ENCODE results near the gene MSH3. TPM values are rescaled to one million over a fixed set of nuclear protein-coding genes. Genes with fewer than 3 reads are reported as not detected.

MSH3 gene
- total and polyA plus RNA-seq, 2 of the 8 experiments (the other 6 are each of a cell fraction or from before 2014, with no cell fraction given): 3.6 to 22.6 TPM

GRCh38 chr5:80629281-80629680 is 25.2 kb upstream of the MSH3 start:
- no peak overlapping the region for H4K8ac ChIP-seq (ENCODE audit: extremely low read depth, insufficient read depth, low read length)
- CTCF ChIA-PET (ENCODE audit: partially characterized antibody): no interaction called here

More at GRCh38 chr5:80629281-80629680, 25.2 kb upstream of the MSH3 start:
- TF ChIP-seq PHF8 (conservative IDR thresholded peaks at IDR 0.05; ENCODE audit: low read depth, low read length) (no peak), CTCF (IDR thresholded peaks at IDR 0.05; ENCODE audit: control extremely low read depth in 1 of 3, insufficient read depth in 1 of 3, low read depth in 1 of 3, low read length in 3 of 3) (no peak)
- H2BK120ac ChIP-seq (replicated peaks; ENCODE audit: low read depth, low read length): no peak overlapping the region
- H3K18ac ChIP-seq (ENCODE audit: extremely low read depth, low read length): no peak overlapping the region
- no peak overlapping the region for H3K56ac ChIP-seq (replicated peaks; ENCODE audit: insufficient read length, low read depth, low read length)
- DNase-seq (ENCODE audit: low read depth in 1 of 2, low spot score in 2 of 2): no peak
- FAIRE-seq: no peak
- no peaks in the 10 kb centered on the region for H3K4me1 ChIP-seq (replicated peaks in 1 of 4; ENCODE audit: control insufficient read depth in 3 of 4, insufficient read depth in 4 of 4, low read length in 3 of 4)
- no peak overlapping the region for H3K4me2 ChIP-seq (ENCODE audit: insufficient read depth in 1 of 2, low read depth in 2 of 2, low read length in 2 of 2)
- no peak overlapping the region for H3K14ac ChIP-seq (ENCODE audit: insufficient read length)
- no peaks in the 10 kb centered on the region for H4K20me1 ChIP-seq (replicated peaks in 1 of 2; ENCODE audit: control insufficient read depth in 1 of 2, insufficient read depth in 2 of 2, low read length in 2 of 2)
- H3K23ac ChIP-seq (ENCODE audit: insufficient read length): no peak overlapping the region
- H3K9me3 ChIP-seq (ENCODE audit: insufficient read depth in 2 of 2, low read depth in 1 of 2, low read length in 1 of 2): no peaks in the 10 kb centered on the region
- no peak overlapping the region for H2AK5ac ChIP-seq (ENCODE audit: low read depth, low read length)
- H4K5ac ChIP-seq (ENCODE audit: insufficient read length, low read depth, low read length): no peak overlapping the region
- H3K79me2 ChIP-seq (ENCODE audit: control insufficient read depth in 1 of 2, insufficient read depth in 2 of 2, low read length in 2 of 2): no peaks in the 10 kb centered on the region
- no peak overlapping the region for H2BK20ac ChIP-seq (ENCODE audit: low read length)
- no peaks in the 10 kb centered on the region for H3K79me1 ChIP-seq (ENCODE audit: low read depth, low read length)
- H2BK12ac ChIP-seq (ENCODE audit: low read depth, low read length): no peak overlapping the region
- H3K4me3 ChIP-seq (ENCODE audit: extremely low read depth in 1 of 4, insufficient read depth in 2 of 4, low read depth in 3 of 4, low read length in 4 of 4): no peak overlapping the region
- H3K36me3 ChIP-seq (ENCODE audit: control insufficient read depth in 2 of 4, insufficient read depth in 4 of 4, low read length in 3 of 4): peaks cover 0 to 46% (median 11%) of the 10 kb centered on the region in 4 experiments; a peak in 6 of 8 replicates
- no peaks in the 10 kb centered on the region for H3K23me2 ChIP-seq (ENCODE audit: low read depth, low read length)
- H3K9ac ChIP-seq (replicated peaks in 1 of 4; ENCODE audit: extremely low read depth in 1 of 4, low read depth in 3 of 4, low read length in 3 of 4): no peak overlapping the region
- no peak overlapping the region for H3K27ac ChIP-seq (ENCODE audit: low read depth, low read length)
- no peak overlapping the region for H4K91ac ChIP-seq (replicated peaks; ENCODE audit: insufficient read length, low read length)
- no peak overlapping the region for H2BK5ac ChIP-seq (ENCODE audit: low read depth, low read length)
- no peak overlapping the region for H2BK15ac ChIP-seq (ENCODE audit: low read length)
- H3K4ac ChIP-seq (replicated peaks; ENCODE audit: insufficient read length, low read depth, low read length): no peak overlapping the region
- H3K27me3 ChIP-seq (replicated peaks in 1 of 4; ENCODE audit: control insufficient read depth in 3 of 4, extremely low read depth in 1 of 4, insufficient read depth in 3 of 4, low read length in 3 of 4): no peaks in the 10 kb centered on the region
- H2AFZ ChIP-seq (ENCODE audit: low read length): no peak overlapping the region
- POLR2A ChIA-PET (ENCODE audit: partially characterized antibody): interaction anchor here (1.0 kb wide), 1 partner anchor 24 kb away, joined by 3 read pairs; no protein-coding TSS in a partner anchor

All from H1 (cell line).